GM12873 (cell line): ENCODE results near the gene NLRP7.

ENCODE experiments used
- TF ChIP-seq, protein P1 (sequence below): IDR thresholded peaks from 2 replicates; pipeline ENCODE4 v1.5.1; 2012; ENCODE audit warnings: low read depth, mild to moderate bottlenecking, moderate library complexity, low read length, control low read depth; ENCODE audit not compliant: insufficient read depth; ENCODE audit errors: missing control alignments

Gene NLRP7

DNA sequence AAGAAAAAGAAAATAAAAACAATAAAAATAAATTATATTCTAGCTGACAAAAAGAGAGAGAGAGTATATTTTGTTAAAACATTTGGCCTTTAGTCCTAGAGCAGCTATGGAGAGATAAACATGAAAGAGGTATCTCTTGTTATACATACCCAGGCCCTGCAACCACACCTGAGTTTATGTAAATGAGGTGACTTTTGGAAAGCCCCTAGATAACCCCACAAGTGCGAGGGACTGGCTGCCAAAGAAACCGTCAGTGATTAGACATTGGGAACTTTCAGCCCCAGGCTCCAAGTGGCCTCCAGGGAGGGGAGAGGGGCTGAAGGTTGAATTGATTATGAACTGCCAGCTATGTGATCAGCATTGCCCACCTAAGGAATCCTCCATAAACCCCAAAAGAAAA lies 2.1 kb upstream of the NLRP7 start:
- TF ChIP-seq, protein P1, sequence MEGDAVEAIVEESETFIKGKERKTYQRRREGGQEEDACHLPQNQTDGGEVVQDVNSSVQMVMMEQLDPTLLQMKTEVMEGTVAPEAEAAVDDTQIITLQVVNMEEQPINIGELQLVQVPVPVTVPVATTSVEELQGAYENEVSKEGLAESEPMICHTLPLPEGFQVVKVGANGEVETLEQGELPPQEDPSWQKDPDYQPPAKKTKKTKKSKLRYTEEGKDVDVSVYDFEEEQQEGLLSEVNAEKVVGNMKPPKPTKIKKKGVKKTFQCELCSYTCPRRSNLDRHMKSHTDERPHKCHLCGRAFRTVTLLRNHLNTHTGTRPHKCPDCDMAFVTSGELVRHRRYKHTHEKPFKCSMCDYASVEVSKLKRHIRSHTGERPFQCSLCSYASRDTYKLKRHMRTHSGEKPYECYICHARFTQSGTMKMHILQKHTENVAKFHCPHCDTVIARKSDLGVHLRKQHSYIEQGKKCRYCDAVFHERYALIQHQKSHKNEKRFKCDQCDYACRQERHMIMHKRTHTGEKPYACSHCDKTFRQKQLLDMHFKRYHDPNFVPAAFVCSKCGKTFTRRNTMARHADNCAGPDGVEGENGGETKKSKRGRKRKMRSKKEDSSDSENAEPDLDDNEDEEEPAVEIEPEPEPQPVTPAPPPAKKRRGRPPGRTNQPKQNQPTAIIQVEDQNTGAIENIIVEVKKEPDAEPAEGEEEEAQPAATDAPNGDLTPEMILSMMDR: no peak

DNA sequence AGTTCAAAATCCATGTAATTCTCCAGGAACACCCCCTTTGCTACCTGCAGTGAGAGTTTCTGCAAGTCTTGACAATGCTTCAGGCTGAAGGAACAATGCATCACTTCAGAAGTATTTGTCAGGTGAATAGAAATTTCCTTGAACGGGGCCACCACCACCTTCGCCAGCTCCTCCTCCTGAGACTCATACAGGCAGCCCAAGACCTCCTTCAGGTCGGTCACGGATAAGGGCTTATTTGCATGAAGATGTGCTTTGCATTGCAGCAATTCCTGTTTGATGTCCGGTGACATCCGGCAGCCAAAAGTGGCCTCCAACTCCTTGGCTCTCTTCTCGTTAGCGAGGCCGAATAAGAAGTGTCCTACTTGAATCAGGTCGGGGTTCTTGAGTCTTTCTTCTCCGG lies 8.4 kb downstream of the NLRP7 start:
- TF ChIP-seq, protein P1: no peak

DNA sequence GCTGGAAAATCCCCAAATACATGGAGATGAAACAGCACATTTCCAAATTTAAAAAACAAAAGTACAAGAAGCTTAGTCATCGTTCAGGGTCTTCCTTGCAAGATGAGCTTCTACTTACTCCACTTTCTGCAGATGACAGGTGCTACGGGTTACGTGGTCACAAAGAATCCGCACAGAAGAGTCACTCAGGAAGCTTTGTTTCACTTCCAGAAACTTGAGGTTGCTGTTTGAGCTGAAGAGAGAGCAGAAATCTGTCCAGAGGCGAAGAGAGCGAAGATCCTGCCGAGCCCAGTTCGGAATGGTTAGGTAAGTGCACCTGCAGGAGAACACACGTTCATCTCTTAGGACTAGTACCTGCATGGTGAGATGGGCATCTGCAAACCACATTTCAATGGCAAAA lies 9.4 kb downstream of the NLRP7 start:
- TF ChIP-seq, protein P1: no peak

DNA sequence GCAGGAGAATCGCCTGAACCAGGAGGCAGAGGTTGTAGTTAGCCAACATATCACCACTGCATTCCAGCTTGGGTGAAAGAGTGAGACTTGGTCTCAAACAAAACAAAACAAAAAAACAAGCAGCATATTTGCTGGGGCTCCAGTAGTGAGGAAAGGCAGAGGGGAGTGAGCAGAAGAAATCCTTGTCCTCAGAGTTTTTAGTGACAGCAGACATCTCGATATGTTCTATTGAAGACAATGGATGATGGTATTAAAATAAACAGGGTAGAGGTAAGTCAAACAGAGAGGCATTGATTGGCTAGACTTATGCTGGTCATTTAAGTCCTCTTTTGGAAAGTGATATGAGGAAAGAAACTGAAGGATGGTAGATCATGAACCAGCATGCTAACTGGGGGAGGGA lies 19.0 kb downstream of the NLRP7 start:
- TF ChIP-seq, protein P1: no peak

DNA sequence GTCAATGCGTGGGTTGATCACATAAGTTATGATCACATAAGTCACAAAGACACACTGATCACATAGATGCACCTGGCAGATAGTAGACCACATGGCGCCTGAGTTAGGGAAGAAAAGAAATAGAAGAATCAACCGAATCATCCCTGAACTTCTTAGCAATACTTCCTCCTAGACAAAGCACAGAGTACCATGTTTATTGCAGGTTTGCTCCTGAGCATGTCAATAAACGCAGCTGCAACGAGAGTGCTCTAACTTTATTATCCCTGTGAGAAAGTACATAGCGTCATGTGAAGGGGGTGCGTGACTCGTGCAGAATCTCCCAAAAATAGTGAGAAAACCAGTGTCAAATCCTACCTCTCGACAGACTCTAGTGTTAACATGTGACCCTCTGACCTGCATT lies 24.1 kb downstream of the NLRP7 start:
- TF ChIP-seq, protein P1: no peak

DNA sequence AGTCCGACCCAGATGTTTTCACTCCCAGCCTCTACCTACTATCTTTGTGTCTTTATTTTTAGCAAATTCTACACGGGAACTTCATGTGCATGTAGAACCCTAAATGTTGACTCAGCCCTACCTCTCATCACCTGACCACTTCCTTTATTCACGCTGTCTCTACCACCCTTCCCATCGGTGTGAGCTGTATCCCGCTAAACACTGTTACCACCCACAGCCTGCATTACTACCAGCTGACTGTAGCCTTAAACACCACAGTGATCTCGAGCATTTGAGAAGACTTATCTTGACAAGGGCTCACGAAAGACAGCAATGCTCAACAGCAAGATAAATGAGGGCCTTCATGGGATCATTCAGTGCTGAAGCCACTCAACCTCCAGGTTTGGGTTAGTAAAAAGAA lies 26.2 kb downstream of the NLRP7 start:
- TF ChIP-seq, protein P1: no peak

DNA sequence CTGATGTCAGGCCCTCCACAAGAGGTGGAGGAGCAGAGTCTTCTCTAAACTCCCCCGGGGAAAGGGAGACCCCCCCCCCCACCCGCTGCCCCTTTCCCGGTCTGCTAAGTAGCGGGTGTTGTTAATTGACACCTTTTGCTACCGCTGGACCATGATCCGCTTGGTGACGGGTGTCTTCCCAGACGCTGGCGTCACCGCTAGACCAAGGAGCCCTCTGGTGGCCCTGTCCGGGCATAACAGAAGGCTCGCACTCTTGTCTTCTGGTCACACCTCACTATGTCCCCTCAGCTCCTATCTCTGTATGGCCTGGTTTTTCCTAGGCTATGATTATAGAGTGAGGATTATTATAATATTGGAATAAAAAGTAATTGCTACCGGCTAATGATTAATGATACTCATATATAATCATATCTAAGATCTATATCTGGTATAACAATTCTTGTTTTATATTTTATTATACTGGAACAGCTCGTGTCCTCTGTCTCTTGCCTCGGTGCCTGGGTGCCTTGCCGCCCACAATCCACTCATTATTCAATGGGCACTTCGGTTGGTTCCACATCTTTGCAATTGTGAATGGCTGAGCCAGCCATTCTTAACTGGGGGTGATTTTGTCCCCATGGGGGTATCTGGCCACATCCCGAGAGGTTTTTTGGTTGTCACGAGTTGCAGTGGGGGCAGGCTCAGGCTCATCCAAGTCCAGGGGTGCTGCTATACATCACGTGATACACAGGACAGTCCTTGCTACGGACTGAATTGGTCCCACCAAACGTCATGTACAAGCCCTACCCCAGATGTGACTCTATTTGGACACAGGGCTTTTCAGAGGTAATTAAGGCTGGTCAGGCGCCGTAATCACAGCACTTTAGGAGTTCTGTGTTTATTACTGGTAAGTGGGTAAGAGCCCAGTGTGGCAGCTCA lies 27.4 kb downstream of the NLRP7 start:
- TF ChIP-seq, protein P1: peak; percentile 41
